Stomach (tissue), 4 donors: ENCODE data around the gene PKHD1.

Experiments
- CTCF ChIP-seq, 7 experiments: fragments of 450-650 bp in 4 of 7; fragments of 200-600 bp in 3 of 7; sonication (generic) in 3 of 7; IDR thresholded peaks; one replicate each; pipeline ENCODE4 v1.5.1; 2016 to 2019; ENCODE audit warnings: antibody characterized with exemption in 7 of 7, control low read depth in 2 of 7, mild to moderate bottlenecking in 1 of 7
- POLR2A ChIP-seq, 4 donors: fragments of 450-650 bp; IDR thresholded peaks; one replicate each; pipeline ENCODE4 v1.6.1; 2016; ENCODE audit warnings: antibody characterized with exemption in 4 of 4, control low read depth in 2 of 4, mild to moderate bottlenecking in 1 of 4, moderate library complexity in 1 of 4
- POLR2AphosphoS5 ChIP-seq, 3 donors: sonication (generic); formaldehyde crosslinking; IDR thresholded peaks; one replicate each; pipeline ENCODE4 v1.6.1; 2016; ENCODE audit warnings: antibody characterized with exemption in 3 of 3

GRCh38 chr6:51892339-51892738 is 195.1 kb downstream of the PKHD1 start:
- TF ChIP-seq CTCF (IDR thresholded peaks at IDR 0.05) (no peak), POLR2A (IDR thresholded peaks at IDR 0.05) (no peak), POLR2AphosphoS5 (IDR thresholded peaks at IDR 0.05) (no peak)
